Hepatocyte (in vitro differentiated cells): ENCODE results near the gene PIGN.

Source experiments
- EZH2 ChIP-seq: fragments of 200-600 bp; sonication (generic); IDR thresholded peaks from 2 replicates; pipeline ENCODE4 v1.6.1; 2016; ENCODE audit warnings: antibody characterized with exemption, mild to moderate bottlenecking, borderline replicate concordance
- TF ChIP-seq, protein P1 (sequence below): fragments of 200-600 bp; sonication (generic); IDR thresholded peaks from 2 replicates; pipeline ENCODE4 v1.5.1; 2016; ENCODE audit warnings: antibody characterized with exemption, mild to moderate bottlenecking; ENCODE audit not compliant: poor library complexity

DNA sequence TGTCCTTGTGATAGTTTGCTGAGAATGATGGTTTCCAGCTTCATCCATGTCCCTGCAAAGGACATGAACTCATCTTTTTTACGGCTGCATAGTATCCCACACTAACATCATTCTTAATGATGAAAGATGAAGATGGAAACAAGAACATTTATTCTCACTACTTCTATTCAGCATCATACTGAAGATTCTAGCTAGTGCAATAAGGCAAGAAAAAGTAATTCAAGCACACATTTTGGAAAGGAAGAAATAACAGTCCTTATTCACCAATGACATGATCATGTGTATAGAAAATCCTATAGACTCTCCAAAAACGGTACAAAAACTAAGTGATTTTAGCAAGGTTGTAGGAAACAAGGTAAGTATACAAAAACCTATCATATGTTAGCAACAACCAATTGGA is 37.4 kb upstream of the PIGN start:
- TF ChIP-seq, protein P1, sequence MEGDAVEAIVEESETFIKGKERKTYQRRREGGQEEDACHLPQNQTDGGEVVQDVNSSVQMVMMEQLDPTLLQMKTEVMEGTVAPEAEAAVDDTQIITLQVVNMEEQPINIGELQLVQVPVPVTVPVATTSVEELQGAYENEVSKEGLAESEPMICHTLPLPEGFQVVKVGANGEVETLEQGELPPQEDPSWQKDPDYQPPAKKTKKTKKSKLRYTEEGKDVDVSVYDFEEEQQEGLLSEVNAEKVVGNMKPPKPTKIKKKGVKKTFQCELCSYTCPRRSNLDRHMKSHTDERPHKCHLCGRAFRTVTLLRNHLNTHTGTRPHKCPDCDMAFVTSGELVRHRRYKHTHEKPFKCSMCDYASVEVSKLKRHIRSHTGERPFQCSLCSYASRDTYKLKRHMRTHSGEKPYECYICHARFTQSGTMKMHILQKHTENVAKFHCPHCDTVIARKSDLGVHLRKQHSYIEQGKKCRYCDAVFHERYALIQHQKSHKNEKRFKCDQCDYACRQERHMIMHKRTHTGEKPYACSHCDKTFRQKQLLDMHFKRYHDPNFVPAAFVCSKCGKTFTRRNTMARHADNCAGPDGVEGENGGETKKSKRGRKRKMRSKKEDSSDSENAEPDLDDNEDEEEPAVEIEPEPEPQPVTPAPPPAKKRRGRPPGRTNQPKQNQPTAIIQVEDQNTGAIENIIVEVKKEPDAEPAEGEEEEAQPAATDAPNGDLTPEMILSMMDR = no peak
- TF ChIP-seq EZH2 = no peak
